CD4-positive, alpha-beta T cell treated with Interleukin-4 for 4 hours (primary cell): Measurements from ENCODE around the gene UBE2F.

Experiments used
- DNase-seq: peaks from one replicate; pipeline ENCODE4 v3.0.0-alpha.2; 2020

The UBE2F gene, protein sequence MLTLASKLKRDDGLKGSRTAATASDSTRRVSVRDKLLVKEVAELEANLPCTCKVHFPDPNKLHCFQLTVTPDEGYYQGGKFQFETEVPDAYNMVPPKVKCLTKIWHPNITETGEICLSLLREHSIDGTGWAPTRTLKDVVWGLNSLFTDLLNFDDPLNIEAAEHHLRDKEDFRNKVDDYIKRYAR

DNA sequence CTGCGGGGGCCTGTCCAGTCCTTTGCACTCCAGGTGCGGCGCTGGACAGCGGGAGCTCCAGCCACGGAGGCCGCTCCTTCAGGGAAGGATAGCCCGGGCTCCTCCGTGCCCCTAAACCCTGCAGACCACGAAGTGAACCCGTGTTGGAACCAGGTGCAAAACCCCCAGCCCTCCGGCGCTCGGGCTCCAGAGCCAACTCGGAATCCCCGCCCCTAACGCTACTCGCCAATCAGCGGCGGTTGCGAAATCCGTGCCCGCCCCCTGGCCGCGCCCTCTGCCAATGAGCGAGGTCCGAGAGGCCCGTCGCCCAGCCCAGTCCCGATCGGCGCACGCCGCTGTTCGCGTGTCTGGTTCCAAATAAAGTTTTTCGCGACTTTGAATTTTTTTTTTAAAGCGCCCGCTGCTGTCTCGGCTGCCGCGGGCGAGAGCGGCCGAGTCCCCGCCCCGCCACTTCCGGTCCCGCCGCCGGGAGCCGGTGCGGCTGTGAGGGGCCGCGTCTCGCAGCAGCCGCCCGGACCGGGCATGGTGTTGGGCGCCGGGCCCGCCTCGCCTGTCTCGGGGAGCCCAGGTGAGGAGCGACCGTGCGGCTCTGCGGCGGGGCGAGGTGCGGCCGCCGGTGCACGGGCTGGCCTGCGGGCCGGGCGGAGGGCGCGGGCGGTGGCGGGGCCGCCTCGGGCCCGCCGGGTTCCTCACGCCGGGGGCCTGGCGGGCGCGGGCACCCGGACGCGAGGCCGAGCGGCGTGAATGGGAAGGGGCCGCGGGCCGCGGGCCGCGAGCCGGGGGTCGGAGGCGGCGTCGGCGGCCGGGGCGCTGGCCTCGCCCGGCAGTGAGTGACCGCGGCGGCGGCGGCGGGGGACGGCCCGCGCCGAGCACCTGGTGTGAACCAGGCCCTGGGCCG, at the start of gene UBE2F:
TSS of gene UBE2F (plus strand) at position 450 of the 898 bp plus-strand sequence. CDS start 6,094 bp downstream, outside the sequence.
- peak; percentile 96 for DNase-seq

DNA sequence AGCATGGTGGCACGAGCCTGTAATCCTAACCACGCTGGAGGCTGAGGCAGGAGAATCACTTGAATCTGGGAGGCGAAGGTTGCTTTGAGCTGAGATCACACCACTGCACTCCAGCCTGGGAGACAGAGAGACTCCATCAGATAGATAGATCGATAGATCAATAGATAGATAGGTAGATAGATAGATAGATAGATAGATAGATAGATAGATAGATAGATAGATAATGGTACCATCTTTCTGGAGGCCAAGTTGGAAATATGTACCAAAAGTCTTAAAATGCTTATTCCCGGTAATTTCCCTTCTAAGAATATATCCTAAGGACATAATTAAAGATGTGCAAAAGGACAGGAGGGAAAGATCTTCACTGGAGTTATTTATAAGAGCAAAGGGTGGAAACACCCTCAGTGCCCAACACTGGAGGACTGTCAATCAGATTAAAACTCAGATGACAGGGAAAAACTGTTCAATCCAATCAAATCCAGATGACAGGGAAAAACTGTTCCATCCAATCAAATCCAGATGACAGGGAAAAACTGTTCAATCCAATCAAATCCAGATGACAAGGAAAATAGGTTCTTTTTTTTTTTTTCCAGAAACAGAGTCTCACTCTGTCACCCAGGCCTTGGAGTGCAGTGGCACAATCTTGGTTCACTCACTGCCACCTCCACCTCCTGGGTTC, 49.0 kb upstream of the UBE2F start:
- no peak for DNase-seq

DNA sequence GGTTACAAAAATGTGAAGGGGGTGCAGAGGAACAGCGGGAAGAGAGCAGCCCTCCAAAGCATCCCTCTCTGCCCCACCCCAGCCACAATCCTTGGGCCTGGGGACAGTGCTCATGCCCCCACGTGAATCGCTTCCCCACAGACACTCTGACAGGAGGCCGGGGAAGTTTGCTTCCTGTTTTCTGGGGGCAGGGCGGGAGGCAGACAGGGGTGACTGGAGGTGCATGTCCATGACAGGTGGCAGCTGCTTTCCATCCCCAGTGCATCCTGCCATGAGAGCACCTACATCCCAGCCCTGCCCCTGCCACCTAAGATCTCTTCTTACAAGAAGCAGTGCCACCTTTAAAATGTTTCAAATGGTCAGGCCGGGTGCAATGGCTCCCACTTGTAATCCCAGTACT, 47.2 kb upstream of the UBE2F start:
- DNase-seq, result no peak

DNA sequence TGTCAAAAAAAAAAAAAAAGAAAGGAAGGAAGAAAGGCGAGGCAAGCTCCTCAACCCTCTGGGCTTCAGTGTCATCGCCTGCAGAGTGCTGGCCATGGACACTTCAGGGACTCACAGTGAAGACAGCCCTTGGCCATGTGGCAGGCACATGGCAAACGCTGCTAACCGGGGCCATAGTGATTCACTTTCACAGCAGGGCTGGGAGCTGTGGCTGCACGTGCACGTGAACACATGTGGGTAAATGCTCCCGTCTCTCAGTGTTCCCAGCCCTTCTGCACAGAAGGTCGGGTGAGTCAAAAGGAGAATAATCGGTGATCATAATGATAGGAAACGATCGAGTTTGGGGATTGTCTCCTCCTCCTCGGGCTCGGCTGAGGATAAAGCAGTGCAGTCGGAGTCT, 46.1 kb upstream of the UBE2F start:
- no peak for DNase-seq

DNA sequence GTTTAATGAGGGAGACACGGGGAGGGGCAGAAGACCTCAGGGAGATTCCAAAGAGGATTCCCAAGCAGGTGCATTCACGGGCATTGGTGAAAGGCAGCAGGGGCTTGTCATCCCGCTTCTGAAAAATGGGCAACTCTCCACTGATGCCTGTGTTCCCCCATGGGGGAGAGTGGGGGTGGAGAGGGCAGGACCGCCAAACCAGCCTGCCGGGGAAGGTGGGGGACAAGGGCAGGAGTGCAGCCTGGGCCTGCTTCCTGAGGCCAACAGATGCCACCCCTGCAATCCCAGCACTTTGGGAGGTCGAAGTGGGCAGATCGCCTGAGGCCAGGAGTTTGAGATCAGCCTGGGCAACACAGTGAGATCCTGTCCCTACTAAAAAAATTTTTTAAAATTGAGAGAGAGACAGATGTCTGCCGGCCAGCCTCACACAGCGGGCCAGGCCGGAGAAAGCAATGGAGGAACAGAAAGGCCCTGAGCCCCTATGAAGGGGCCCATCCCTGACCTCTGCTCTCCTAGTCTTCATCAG, 44.8 kb upstream of the UBE2F start:
- no peak for DNase-seq

DNA sequence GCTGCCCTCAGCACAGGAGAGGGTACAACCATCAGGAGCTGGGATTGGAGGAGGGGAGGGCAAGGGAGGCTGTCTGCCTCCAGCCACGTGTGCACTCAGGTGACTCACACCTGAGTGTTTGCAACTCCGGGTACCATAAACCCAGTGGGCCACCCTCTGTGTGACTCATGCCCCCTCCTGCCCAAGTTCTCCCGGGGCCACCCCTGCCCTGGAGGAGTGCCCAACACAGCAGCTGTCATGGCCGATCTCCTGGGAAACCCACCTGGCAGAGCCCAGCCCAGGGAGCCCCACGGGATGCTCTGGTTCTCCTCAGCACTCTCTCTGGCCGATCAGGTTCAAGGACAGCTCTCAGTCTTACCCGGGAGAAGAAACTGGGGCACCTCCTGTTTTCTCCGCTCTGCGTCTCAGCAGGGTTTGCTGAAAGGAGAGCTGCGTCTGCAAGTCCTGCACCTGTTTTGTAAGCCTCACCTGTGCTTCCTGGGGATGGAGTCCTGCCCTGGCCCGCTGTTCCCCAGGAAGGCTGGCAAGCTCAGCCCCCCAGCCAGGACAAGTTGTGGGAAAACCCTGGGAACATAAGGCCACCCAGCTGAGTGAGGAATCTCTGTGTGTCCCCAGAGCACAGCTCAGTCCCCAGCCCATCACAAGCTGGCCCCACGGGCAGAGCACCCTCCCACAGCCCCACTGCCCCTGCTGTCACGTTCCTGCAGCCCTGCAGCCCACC, 44.0 kb upstream of the UBE2F start:
- DNase-seq, result peak; percentile 30

DNA sequence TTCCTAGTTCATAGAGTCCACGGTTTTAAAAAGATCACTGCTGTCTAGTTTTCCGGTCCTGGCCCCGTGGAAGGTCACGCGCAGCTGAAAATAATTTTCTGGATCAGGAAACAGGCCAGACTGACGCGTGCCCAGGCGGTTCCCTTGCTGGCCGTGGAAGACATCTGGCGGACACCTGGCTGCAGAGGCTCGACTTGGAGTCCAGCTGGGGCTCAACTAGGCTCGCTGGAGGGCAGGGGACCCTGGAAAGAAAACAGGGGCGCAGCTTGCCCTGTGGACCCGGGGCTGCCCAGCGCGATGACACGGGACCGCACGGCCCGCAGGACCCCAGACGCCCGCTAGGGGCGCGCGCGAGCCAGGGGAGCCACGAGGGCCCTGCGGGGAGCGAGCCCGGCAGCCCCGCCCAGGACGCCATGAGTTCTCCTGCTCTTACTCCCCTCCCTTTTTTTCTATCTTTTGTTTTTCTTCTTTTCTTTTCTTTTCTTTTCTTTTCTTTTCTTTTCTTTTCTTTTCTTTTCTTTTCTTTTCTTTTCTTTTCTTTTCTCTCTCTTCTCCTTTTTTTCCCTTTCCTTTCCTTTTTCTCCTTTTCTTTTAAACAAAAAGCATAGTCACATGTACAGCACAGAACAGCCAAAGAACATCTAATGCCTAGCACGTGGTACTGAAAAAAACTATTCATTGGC, 43.2 kb upstream of the UBE2F start:
- DNase-seq, result peak; percentile 59

DNA sequence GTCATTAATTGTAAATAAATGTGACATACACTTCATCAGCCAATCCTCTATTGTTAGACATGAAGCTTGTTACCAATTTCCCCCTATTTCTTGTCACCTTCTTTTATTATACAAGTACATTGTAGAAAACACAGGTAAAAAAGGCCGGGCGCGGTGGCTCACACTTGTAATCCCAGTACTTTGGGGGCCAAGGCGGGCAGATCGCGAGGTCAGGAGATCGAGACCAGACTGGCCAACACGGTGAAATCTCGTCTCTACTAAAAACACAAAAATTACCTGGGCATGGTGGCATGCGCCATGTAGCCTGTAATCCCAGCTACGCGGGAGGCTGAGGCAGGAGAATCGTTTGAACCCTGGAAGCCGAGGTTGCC, 42.7 kb upstream of the UBE2F start:
- DNase-seq, result no peak

DNA sequence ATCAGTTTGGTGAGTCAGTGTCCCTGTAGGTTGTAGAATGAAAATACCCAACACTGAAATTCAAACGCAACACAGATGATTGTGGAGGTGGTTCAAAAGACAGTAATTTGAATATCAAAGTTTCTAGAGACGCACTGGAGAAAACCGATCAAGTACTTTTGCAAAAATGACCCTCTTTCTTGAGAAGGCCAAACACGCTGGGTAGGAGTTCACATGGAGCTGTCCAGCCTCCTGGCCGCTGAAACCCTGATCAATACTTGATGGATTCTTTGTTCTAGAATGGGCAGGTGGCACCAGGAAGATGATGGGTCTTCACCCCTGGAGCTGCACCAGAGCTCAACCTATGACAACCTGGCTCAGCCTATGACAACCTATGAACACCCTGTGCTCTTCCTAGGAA, 39.7 kb upstream of the UBE2F start:
- no peak for DNase-seq

DNA sequence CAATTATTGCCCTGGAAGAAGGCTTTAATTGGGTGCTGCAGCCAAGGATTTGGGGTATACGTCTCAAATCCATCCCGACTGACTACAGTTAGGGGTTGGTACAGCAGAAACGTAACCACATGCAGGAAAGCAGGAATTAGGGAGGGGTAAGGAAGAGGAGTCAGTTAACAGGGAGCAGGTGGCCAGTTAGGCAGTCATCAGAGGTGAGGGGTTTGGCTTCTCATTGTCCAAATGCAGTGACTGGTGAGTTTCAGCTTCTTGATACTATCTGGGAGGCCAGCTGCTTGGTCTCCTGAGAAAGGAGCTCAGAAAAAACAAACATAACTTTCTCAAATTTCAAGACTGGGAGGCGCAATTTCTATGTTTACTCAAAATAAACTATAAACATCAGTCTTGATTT, 38.8 kb upstream of the UBE2F start:
- DNase-seq, result no peak

DNA sequence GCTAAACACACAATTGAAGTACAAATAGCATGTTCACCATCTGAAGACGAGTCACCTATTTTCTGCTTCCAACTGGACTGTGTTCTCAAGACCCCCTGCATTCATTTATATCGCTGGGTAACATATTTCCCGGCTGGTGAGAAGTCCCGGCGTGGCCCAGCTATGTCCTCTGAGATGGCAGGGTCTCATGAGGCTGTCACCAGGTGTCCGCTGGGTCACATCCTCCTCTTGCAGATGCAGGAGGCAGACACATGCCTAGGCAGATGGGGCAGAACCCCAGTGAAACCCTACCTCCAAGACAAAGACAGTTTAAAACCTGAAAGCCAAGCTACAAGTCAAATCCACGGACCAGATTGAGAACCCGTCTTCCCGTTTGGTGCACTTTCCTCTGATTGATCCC, 36.8 kb upstream of the UBE2F start:
- no peak for DNase-seq

DNA sequence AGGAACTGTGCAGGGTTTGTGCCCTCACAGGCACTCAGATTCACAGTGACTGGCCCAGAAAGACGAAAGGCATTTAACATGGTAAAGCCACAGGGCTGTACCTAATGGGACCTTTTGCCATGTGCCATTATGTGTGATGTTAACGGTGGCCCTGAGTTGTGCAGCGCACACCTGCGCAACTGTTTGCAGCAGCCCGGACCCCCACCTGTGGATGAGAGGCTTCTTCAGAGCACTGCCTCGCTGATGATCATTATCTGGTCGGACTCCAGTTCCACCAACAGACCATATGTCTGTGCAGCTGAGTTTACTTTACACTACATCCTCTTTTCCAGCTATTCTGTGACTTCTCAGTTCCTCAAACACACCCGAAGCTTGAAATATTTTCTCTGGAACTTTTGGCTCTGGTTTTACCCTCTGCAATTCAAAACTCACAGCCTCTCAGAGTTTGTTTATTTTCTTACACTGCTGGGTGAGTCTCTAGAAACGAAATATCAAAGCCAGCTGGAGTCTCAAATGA, 35.6 kb upstream of the UBE2F start:
- DNase-seq, result no peak

DNA sequence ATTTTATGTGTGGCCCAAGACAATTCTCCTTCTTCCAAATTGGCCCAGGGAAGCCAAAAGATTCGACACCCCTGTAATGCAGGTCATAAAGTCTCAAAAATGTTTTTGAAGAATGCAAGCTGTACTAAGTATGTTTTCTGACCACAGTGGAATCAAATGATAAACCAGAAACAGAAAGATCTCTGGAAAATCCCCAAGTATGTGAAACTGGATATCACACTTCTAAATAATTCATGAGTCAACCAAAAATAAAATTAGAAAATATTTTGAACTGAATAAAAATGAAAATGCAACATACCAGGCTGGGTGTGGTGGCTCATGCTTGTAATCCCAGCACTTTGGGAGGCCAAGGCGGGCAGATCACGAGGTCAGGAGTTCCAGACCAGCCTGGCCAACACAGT, 34.1 kb upstream of the UBE2F start:
- DNase-seq, result no peak

DNA sequence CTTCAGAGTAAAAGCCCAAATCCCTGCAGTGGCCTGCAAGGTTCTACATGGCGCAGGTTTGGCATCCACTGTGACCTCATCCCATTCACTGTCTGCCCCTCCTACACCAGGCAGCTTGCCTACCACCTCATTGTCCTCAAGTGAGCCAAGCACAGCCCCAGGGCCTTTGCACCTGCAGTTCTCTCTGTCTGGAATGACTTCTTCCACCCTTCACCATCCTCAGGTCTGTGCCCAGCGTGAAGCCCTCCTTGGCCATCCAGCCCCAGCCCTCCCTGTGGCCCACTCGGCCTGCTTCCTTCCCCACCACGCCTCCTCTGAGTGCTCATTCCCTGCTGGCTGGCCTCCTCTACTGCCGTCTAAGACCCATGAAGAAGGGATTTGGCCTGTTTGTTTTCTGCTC, 32.6 kb upstream of the UBE2F start:
- DNase-seq, result no peak

DNA sequence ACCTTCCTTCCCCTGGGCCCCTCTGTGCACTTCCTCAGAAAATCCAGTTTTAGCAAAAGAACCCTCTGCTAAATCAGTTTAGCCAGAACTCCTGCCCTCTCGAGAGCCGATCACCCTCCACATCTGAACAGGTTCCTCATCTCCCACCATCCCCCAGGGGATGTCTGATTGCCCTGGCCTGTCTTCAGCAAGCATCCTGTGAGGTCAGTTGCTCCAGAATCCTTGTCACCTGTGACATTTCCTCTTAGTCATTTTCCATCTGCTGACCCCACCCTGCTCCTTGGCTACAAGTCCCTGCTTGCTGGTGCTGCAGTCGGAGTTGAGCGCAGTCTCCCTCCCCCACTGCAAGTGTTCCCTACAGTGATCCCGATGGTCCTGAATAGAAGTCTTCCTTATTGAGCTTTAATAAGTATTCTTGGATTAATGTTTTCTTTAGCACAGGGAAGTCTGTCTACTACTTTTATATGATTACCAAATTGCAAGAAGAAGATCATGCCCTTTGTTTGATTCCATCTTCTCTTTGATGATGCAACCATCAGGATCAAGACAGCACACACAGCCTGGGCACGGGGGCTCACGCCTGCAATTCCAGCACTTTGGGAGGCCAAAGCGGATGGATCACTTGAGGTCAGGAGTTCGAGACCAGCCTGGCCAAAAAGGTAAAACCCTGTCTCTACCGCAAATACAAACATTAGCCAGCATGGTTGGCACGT, 30.9 kb upstream of the UBE2F start:
- no peak for DNase-seq

DNA sequence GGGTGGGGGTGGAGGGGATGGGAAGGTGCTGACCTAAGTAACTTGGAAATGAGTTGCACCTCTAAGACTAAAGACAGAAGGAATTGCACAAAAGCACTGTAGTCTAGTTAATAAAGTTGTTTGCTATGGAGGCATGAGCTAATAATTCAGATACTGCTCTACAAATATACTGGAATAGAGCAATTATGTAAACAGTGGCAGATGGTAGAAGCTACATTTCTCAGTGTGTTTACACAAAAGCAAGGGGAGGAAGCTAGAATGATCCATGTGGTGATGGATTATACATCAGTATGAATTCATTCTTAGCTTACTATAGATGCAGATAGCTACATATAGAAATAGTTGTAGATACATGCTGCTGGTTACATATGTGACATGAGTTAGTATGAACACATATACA, 27.6 kb upstream of the UBE2F start:
- DNase-seq, result no peak

DNA sequence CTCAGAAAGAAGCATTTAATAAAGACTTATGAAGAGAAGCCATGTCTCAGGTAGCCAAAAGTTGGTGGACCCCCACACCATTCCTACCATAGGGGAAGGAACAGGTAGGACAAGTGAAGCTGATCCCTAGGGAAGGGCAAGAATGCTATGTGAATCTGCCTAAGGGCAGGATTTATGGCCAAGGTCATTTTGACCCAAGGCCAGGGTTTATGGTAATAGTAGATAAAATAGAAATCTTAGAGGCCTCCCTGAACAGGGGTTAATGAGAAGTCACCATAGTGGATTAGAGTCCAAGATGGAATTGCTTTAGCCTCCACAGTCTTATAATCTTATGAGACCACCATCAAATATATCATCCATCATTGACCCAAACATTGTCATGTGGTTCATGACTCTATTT, 26.0 kb upstream of the UBE2F start:
- no peak for DNase-seq

DNA sequence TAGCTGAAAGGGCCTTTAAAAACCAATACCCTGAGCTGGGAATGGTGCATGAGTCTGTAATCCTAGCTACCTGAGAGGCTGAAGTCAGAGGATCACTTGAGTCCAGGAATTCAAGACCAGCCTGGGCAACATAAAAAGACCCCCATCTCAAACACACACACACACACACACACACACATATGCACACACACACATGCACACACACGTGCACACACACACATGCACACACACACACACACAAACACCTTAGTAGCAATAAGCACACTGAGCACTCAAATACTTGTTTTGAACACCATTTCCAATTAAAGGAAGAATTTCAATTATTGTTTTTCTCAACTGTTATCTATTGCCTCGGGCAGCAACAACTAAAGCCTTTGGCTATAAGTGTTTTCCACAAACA, 25.6 kb upstream of the UBE2F start:
- no peak for DNase-seq

DNA sequence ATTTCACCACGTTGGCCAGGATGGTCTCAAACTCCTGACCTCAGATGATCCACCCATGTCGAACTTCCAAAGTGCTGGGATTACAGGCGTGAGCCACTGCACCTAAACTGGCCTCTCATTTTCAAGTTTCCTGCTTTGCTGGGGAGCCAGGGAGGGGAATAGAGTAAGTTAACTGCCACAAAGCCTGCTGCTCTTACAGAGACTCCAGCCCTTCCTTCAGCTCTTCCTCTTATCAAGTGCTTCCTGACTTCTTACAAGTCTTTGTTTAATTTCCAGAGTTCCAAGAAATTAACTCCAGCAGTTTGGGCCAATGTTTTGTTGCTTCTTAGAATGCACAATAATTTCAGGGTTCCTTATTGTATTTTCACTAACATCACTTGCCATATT, 24.3 kb upstream of the UBE2F start:
- no peak for DNase-seq

DNA sequence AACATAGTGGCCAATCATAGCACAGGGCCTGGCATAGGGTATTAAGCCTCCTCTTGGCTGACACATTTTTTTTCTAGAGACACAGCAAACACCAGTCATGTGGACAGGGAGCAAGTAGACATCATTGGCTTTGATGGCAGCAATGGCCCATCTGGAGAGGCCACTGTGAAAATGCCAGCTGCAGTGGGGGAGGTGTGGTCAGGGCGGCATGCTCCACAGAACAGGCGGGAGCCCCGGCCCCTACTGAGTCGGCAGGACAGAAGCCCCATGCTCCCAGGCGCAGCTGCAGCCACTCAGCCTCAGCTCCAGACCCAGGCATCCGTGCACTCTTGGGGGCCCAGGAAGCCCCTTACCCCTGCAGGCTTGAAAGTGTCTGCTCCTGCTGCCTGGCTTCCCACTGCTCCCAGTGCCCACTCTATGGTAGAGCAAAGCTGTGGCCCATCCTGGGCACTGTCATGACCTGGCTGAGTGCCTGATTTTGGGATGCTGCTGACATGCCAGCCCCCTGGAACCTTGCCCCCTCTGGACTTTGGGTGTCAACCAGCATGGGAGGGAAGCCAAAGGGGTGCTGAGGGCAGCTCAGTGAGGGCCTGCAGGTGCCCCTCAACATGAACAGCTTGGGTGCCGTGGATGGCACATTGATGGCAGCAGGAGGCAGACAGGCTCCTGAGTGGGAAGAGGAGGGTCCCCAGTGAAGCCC, 23.3 kb upstream of the UBE2F start:
- no peak for DNase-seq

DNA sequence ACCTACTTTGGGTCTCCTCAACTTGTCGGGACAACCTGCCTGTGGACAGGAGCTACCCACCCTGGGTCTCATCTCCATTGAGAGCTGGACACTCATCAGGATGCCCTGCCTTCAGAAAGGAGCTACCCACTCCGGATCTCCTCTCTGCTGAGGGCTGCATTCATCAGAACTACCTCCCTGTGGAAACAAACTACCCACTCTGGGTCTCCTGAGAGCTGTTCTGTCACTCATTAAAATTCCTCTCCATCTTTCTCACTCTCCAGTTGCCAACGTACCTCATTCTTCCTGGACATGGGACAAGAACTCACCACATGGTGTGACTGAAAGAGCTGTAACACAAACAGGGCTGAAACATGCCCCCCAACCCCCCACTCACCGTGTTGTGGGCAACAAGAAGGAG, 22.5 kb upstream of the UBE2F start:
- no peak for DNase-seq
